ENCODE data around the gene PTGES.

The PTGES gene

GRCh38 chr9:129716091-129716490 is 36.8 kb downstream of the PTGES start:
- DNase-seq = no peak

- DNase-seq = no peak
Observed at GRCh38 chr9:129714511-129715061, 38.3 kb downstream of the PTGES start.

- DNase-seq = no peak
Observed at GRCh38 chr9:129713402-129713679, 39.5 kb downstream of the PTGES start.

GRCh38 chr9:129712634-129713401 is 40.0 kb downstream of the PTGES start:
- no peak for DNase-seq

GRCh38 chr9:129710169-129710453 is 42.7 kb downstream of the PTGES start:
- no peak for DNase-seq

GRCh38 chr9:129709438-129710168 is 43.2 kb downstream of the PTGES start:
- no peak for DNase-seq

GRCh38 chr9:129708793-129709192 is 44.0 kb downstream of the PTGES start:
- DNase-seq = no peak

GRCh38 chr9:129704807-129705206 is 48.0 kb downstream of the PTGES start:
- no peak for DNase-seq

- DNase-seq = no peak
Observed at GRCh38 chr9:129703667-129704355, 49.0 kb downstream of the PTGES start.

GRCh38 chr9:129702589-129703520 is 50.0 kb downstream of the PTGES start:
- DNase-seq = no peak

- DNase-seq = no peak
Observed at GRCh38 chr9:129701549-129701948, 51.3 kb downstream of the PTGES start.

- no peak for DNase-seq
Observed at GRCh38 chr9:129701054-129701453, 51.8 kb downstream of the PTGES start.

- DNase-seq = no peak
Observed at GRCh38 chr9:129698254-129698757, 54.5 kb downstream of the PTGES start.

GRCh38 chr9:129697656-129698253 is 55.1 kb downstream of the PTGES start:
- no peak for DNase-seq

- DNase-seq = no peak
Observed at GRCh38 chr9:129696944-129697655, 55.7 kb downstream of the PTGES start.

- no peak for DNase-seq
Observed at GRCh38 chr9:129695870-129696269, 57.0 kb downstream of the PTGES start.

- no peak for DNase-seq
Observed at GRCh38 chr9:129694243-129694646, 58.6 kb downstream of the PTGES start.

GRCh38 chr9:129693741-129694140 is 59.1 kb downstream of the PTGES start:
- DNase-seq = no peak

- DNase-seq = no peak
Observed at GRCh38 chr9:129692534-129692933, 60.3 kb downstream of the PTGES start.

All from DMS153 (cell line).